ENCODE measurements around the gene FUT6. TPM values are rescaled to one million over a fixed set of nuclear protein-coding genes. Genes with fewer than 3 reads are reported as not detected.

Gene FUT6
- total RNA-seq, 1 donor from 2014 or later = not detected

DNA sequence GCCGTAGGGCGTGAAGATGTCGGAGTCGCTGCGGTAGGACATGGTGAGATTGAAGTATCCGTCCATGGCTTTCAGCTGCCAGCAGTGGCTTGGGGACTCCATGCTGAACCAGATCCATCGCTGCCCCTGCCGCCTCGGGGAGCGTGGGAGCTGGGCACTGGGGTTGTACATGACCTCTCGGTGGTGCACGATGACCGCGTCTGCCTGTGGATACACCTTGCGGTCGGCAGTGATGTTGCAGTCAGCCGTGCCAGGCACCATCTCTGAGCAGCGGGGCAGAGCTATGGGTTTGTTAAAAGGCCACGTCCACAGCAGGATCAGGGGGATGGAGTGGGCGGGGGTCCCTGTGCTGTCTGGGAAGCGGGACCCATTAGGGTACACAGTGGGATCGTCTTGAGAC, 7.4 kb downstream of the FUT6 start:
- intact Hi-C loops (cut with micrococcal nuclease) = no loop called here
- ATAC-seq (no peak), DNase-seq (no peak)

DNA sequence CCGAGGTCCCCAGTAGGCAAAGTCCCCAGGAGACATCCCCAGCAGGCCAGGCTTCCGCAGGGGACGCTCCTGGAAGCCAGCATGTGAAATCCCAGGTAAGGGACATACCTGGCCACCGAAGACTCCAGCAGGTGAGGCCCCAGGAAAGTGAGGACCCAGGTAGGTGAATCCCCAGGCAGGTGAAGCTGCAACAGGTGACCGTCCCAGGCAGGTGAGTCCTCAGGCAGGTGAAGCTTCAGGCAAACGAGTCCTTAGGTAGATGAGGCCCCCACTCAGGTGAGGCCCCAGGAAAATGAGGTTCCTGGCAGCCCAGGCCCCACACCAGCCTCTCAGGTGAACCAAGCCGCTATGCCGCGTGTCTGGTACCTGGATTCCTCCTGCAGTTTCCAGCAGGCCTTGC, 8.3 kb downstream of the FUT6 start:
- no peak for ATAC-seq
- intact Hi-C loops (cut with micrococcal nuclease) = no loop called here
- DNase-seq = no peak

- intact Hi-C loops (cut with micrococcal nuclease) = no loop called here
- DNase-seq = no peak
- ATAC-seq = no peak
These were observed 9.8 kb downstream of the FUT6 start for GRCh38 chr19:5829567-5830310.

GRCh38 chr19:5828661-5829566, 10.6 kb downstream of the FUT6 start:
- DNase-seq (peak; percentile 68), ATAC-seq (peak; percentile 73)
- intact Hi-C loops (cut with micrococcal nuclease) = no loop called here

GRCh38 chr19:5827891-5828660, 11.4 kb downstream of the FUT6 start:
- peak; percentile 91 for DNase-seq
- peak; percentile 73 for ATAC-seq
- intact Hi-C loops (cut with micrococcal nuclease) = no loop called here

GRCh38 chr19:5827342-5827890, 12.1 kb downstream of the FUT6 start:
- intact Hi-C loops (cut with micrococcal nuclease) = no loop called here
- DNase-seq = no peak

DNA sequence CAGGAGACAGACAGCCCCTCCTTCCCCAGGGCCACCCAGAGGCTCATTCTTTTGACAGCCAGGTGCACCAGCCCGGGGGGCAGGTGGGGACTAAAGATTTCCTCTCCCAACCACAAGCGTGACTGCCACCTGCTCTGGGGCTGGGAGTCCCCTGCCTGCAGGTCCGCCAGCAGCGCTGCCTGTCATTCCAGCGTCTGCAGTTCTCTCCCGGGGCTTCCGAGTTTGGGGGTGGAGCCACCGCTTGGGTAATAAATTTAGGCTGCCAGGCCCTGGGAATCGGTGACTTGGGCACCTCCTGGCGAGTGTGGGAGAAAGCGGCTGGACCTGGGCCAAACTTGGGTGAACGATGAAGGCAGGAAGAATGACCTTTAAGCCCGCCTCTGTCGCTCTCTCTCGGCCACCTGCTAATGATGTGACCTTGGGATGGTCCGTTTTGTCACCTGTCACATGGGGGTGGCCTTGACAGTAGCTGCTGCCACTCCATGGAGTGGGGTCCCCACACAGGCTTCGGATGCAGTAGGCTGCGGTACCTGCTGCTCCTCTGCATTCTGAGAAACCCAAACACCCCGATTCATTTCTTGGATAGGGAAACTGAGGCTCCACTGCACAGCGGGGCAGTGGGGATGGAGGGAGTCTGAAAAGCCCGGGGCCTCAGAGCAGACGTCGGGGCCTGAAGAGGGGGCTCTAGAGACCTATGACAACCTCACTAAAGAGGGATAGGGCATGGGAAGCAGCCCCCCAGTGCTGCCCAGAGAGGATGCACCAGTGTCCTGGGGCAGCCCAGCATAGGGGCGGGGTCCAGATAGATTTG, 12.8 kb downstream of the FUT6 start:
- intact Hi-C loops (cut with micrococcal nuclease) = no loop called here
- peak; percentile 80 for DNase-seq
- ATAC-seq = peak; percentile 45

More at GRCh38 chr19:5827342-5827890, 12.1 kb downstream of the FUT6 start:
- ATAC-seq = no peak

DNA sequence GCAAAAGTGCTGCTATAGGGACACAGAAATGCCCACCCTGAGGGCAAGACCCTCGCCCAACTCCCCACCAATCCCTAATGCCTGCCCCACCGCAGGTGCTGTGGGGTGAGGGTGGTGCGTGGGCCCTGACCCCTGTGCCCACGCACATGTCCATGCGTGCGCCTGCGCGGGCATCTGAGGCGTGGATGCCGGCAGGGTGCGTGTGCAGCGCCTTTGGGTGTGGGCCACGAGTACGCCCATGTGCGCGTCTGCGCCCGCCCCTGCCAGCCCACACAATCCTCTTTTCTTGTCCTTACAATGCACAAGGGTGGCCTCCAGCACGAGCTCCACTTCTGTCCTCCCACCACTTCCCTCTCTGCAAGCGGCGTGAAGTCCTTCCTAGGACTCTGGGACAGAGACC, 14.3 kb downstream of the FUT6 start:
- no peak for ATAC-seq
- no peak for DNase-seq
- intact Hi-C loops (cut with micrococcal nuclease) = no loop called here

DNA sequence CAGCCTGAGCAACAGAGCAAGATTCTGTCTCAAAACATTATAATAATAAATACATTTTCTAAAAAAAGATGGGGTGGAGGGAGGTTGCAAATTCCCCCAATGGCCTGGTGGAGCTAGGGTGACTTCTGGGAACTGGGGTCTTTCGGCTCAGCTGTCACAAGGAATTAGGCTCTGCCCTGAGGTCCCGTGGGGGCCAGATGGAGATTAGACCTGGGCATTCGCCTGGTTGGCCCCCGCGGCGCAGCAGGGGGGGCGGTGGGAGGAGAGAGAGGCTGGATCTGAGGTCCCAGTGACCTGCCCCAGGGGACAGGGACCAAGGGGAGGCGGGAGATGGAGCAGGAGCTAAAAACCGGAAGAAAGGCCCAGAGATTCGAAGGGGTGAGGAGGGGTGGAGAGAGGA, 14.8 kb downstream of the FUT6 start:
- ATAC-seq (no peak), DNase-seq (no peak)
- intact Hi-C loops (cut with micrococcal nuclease) = no loop called here

DNA sequence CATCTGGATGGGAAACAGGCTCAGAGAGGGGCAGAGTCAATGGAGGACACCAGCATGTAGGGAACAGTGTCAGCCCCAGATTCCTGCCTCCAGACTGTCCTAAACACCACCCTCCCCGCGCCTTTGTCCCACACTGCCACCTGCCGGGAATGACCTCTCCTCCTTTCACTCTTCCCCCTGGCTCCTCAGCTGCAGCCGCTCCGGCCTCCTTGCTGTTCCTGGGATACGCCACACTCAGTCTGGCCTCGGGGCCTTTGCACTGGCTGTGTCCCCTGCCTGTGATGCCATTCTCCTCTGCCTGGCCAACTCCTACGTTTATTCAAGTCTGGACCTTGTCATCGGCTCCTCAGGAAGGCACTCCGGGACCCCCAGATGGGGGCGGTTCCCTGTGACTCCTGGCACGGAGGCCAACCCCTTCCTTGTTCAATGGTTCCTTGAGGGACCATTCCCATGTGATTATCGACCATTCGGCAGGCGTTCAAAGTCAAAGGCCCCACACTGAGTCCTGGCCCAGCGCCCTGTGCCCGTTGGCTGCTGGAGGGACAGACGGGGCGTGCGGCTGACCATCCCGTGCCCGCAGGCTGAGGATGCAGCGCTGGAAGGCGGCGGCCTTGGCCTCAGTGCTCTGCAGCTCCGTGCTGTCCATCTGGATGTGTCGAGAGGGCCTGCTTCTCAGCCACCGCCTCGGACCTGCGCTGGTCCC, 15.8 kb downstream of the FUT6 start:
- intact Hi-C loops (cut with micrococcal nuclease) = no loop called here
- no peak for ATAC-seq
- no peak for DNase-seq

GRCh38 chr19:5822181-5822844, 17.2 kb downstream of the FUT6 start:
- ATAC-seq (no peak), DNase-seq (peak; percentile 44)
- intact Hi-C loops (cut with micrococcal nuclease) = no loop called here

DNA sequence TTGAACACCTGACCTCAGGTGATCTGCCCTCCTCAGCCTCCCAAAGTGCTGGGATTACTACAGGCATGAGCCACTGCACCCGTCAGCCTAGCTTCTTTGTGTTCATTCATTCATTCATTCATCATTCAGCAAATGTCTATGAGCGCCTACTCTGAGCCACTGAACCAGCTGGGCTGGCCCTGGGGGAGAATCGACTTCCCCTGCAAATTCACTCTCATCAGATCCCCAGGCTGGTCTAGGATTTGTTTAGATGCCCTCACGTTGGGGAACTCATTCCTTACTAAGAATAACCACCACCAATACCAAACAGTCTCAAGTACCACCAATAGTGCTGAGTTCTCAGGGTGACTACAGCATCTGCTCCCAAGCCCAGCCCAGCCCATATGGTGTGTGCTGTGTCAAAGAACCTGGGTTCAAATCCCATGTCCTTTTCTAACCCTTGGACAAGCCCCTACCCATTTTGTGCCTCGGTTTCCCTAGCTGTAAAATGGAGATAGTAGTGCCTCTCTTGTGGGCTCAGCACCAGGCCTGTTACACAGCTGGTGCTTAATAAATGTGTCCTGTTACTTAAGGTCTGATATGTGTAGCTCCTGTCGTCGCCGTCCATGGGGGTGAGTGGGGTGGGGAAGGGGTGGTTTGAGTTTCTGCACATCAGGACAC, 17.9 kb downstream of the FUT6 start:
- DNase-seq (no peak), ATAC-seq (no peak)
- intact Hi-C loops (cut with micrococcal nuclease) = no loop called here

- DNase-seq = no peak
- intact Hi-C loops (cut with micrococcal nuclease) = no loop called here
- ATAC-seq = no peak
These were observed 18.7 kb downstream of the FUT6 start for GRCh38 chr19:5820785-5821184.

DNA sequence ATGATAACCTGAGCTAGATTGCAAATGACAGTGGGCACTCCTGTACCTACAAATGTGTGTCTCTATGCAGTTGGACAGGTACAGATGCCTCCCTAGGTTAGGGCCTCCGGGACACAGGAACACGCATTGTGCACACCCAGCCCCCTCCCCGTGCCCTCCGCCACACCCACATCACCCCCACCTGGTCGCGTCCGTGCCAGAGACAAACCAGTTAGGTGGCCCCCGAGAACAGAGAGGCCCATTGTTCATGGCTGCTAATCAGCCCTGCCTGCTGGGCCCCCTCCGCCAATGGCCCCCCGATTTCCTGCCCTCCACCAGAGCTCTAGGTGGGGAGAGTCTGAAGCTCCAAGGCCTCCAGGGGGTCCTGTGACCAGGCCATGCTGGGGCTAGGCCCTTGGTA, 20.9 kb downstream of the FUT6 start:
- no peak for DNase-seq
- intact Hi-C loops (cut with micrococcal nuclease) = no loop called here
- no peak for ATAC-seq

- intact Hi-C loops (cut with micrococcal nuclease) = no loop called here
- no peak for ATAC-seq
- DNase-seq = no peak
These were observed 22.3 kb downstream of the FUT6 start for GRCh38 chr19:5817218-5817617.

GRCh38 chr19:5814852-5815246, 24.7 kb downstream of the FUT6 start:
- intact Hi-C loops (cut with micrococcal nuclease) = no loop called here
- DNase-seq (no peak), ATAC-seq (no peak)
